GM19035 (cell line): ENCODE data around the gene TYMS.

Source experiments
- ATAC-seq: cut with Tn5 transposase; IDR thresholded peaks from one replicate; pipeline ENCODE4 v1.9.1; 2021; ENCODE audit not compliant: unreplicated experiment

Gene TYMS

DNA sequence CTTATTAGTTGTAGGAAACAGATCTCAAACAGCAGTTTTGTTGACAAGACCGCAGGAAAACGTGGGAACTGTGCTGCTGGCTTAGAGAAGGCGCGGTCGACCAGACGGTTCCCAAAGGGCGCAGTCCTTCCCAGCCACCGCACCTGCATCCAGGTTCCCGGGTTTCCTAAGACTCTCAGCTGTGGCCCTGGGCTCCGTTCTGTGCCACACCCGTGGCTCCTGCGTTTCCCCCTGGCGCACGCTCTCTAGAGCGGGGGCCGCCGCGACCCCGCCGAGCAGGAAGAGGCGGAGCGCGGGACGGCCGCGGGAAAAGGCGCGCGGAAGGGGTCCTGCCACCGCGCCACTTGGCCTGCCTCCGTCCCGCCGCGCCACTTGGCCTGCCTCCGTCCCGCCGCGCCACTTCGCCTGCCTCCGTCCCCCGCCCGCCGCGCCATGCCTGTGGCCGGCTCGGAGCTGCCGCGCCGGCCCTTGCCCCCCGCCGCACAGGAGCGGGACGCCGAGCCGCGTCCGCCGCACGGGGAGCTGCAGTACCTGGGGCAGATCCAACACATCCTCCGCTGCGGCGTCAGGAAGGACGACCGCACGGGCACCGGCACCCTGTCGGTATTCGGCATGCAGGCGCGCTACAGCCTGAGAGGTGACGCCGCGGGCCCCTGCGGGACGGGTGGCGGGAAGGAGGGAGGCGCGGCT lies at the start of gene TYMS:
Gene TYMS (plus strand): TSS at position 343 of the 690 bp plus-strand sequence. CDS start 90 bp downstream, at position 433.
- ATAC-seq: peak; percentile 42

- ATAC-seq: no peak
These were observed 49.5 kb upstream of the TYMS start for GRCh38 chr18:607930-608329.

GRCh38 chr18:610214-610928 lies 47.1 kb upstream of the TYMS start:
- ATAC-seq: no peak

- no peak for ATAC-seq
These were observed 45.3 kb upstream of the TYMS start for GRCh38 chr18:612156-612555.

DNA sequence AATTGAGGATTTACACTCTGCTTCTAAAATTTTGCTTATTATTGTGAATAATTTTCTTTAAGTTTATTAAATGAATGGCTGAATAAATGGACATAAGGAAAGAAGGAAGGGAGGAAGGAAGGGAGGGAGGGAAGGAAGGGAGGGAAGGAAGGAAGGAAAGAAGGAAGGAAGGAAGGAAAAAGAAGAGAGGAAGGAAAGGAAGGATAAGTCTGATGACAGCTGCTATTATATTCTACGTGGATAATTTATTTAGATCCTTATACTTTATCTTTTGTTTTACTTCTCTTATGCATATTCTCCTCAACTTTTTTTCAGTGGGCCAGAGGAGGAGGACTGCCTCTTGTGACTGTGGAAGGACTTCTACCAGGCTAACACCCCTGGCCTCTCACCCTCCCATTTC lies 43.3 kb upstream of the TYMS start:
- ATAC-seq: no peak

GRCh38 chr18:615092-615521 lies 42.3 kb upstream of the TYMS start:
- ATAC-seq: no peak

- no peak for ATAC-seq
These were observed 41.7 kb upstream of the TYMS start for GRCh38 chr18:615773-616172.

DNA sequence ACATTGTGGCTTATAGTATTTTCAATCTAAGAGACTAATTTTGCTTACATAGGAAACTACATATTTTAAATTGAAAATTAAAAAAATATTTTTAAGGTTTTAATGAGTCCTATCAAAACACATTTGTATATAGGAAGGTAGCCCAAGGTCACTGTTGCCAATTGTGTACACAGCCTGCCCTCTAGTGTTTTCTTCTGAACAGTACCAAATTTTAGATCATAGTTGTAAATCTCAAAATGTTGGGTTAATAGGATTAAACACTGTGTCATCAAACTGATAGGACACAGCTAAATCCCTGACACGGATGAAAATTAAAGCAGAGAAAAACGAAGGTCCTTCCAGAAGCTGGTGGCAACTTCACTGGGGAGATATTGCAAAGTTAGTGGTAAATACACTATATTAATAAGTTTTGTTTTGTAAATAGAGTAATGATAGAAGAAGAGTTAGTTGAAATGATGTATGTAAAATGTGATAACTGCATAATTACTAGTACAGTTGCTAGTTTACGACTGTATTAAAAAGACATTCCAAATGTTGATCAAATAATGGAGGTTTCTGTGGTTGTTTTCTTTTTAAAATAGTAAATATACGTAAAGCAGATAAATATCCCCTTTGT lies 41.0 kb upstream of the TYMS start:
- peak; percentile 77 for ATAC-seq

DNA sequence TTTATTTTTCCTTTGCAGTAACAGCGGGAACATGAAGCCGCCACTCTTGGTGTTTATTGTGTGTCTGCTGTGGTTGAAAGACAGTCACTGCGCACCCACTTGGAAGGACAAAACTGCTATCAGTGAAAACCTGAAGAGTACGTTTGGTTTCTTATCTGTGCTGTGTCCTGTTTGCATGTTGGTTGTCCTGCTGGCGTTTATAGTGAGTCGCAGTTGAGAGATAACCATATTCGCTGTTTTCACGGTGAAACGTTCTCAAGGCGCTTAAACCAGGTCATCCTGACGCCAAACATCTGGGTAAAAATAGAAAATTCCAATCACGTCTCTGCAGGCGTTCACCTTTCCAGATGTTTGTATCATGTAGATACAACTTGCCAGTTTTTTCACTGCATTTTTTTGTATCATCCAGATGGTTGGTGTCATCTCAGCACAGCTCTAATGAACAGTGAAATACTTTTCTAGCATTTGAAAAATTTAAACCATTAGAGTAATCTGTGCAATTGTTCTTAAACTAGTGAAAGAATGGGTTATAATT lies 39.4 kb upstream of the TYMS start:
- no peak for ATAC-seq

GRCh38 chr18:618618-619017 lies 38.8 kb upstream of the TYMS start:
- no peak for ATAC-seq

DNA sequence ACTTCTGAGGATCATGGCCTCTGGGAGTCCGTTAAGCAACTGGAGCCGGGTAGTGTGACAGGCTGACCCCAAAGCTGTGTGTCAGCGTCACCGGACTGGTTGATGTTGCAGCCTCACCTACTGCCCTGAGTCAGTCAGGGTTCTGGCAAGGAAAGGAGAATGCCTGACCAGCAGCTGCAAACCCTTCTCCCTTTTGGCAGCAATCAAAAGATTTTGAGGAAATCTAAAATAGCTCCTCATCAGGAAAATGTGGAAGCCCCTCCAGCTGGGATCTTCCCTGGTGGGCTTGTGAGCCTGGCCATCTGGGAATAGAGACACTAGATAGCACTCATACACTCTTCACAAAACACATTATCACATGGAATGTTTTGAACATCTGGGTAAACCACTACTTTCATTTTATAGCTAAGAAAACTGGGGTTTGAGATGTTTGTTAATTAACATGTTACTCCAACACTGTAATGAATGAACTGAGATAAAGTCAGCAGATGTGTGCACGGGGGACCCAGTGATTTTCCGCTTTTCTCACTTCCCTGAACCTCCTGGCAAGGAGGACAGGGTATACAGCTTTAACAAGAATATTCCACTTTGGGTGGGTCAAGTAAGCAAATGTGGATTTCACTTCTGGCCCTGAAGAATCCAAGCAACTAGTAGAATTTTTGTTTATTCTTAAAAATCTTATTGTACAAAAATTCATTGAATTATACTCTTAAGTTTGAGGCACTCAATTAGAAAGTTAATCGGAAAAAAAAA lies 36.0 kb upstream of the TYMS start:
- ATAC-seq: no peak

DNA sequence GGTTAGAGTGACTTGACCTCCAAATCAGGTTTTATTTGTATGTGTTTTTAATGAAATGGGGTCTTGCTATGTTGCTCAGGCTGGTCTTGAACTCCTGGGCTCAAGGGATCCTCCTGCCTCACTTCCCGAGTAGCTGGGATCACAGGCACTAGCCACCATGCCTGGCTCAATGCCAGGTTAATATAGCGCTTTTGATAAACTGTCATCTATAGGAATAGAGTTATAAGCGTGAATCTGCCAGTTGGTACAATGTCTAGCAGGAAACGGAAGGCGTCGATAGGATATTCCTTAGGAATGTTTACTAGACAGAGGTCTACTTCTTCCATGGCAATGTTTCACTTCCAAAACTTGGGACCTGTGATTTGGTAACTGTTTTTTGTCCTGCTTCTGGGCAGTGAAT lies 35.2 kb upstream of the TYMS start:
- no peak for ATAC-seq

- no peak for ATAC-seq
These were observed 33.5 kb upstream of the TYMS start for GRCh38 chr18:623761-624620.

- no peak for ATAC-seq
These were observed 30.2 kb upstream of the TYMS start for GRCh38 chr18:627231-627630.

DNA sequence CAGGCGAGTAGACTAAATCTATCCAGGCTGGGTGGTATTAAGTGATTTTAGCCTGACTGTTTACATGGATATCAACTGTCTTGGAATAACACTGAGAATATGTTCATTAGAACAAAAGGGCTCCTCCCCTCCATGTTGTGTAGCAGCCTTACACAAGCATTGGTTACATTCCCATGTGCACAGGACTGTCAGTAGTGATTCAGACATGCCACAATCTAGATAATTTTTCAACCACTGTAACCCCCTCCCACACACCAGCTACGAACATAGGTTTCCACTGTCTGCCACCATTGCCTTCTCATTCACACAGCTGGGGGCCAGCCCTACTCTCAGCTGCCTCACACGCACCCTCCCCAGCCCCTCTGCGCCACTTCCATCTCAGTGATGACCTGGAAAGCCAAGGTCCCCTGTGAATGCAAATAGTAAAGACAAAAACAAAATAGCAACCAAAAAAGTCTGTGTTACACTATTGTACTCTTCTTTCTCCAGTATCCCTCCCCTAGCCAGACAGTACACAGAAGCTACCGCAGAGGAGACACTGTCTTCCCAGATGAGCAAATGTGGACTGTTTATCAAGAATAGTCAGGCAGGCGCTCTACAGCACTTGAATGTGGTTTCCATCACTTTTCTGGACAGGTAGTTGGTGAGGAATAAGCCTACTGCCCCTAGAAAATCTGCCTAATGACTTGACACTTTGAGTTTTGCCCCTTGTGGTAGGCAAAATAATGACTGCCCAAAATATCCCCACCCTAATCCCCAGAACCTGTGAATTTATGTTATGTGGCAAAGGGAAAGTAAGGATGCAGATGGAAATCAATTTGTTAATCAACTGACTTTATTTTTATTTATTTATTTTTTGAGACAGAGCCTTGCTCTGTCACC lies 27.9 kb upstream of the TYMS start:
- ATAC-seq: no peak

DNA sequence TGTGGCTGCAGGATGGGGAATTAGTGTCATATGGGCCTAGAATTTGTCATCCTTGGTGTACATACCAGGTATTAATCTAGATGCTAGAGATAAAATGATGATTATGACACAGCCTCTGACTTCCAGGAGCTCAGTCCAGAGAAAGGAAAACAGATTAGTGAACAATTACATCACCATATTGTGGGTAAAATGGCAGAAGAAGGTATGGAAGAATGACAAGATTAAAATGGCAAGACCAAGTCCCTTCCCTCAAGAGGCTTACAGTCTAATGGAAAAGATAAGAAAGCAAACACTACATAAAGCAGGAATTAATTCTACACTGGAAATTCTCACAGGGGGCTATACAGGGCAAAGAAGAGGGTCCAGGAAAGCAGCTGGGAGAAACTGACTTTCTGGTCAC lies 25.9 kb upstream of the TYMS start:
- ATAC-seq: no peak

DNA sequence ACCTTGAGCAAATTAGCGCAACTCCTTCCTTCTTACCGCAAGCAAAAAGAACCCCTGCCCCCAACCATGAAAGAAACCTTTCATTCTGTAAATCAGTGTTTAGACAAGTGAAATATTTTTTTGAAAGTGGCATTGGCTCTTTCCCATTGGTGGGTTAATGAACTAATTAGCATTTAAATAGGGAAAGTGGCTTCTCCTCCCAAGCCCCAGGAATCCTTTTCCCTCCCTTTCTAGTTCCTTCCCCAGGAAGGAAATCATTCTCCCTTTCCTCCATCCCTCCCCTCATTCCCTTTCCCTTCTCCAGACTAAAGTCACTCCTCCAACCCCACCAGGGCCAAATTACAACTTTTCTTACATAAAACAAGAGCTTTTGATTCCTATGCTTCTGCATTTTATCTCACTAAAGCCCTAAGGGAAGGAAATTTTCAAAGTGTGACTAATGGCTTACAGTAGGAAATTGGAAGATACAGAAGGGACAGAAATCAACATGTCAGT lies 22.9 kb upstream of the TYMS start:
- ATAC-seq: no peak

DNA sequence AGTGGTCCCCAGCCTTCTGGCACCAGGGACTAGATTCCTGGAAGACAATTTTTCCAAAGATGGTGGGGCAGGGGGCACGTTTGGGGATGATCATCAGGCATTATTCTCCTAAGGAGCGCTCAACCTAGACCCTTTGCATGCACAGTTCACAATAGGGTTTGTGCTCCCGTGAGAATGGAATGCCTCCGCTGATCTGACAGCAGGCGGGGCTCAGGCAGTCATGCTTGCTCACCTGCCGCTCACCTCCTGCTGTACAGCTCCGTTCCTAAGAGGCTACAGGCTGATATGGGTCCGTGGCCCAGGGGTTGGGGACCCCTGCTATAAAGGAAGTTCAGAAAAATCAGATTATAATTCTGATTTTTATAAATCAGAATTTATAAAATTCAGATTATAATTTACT lies 22.3 kb upstream of the TYMS start:
- no peak for ATAC-seq

- ATAC-seq: no peak
These were observed 16.2 kb upstream of the TYMS start for GRCh38 chr18:641224-641623.
